Suprapubic skin (tissue), 4 donors: ENCODE results near the gene TCF21. TPM values are rescaled to one million over a fixed set of nuclear protein-coding genes. Genes with fewer than 3 reads are reported as not detected.

Experiments
- DNase-seq, 2 donors: peaks; one replicate each; pipeline ENCODE4 v3.0.0-alpha.2; 2019; ENCODE audit warnings: low spot score in 2 of 2
- H3K27ac ChIP-seq: fragments of 200-600 bp; sonication (generic); one replicate; pipeline ENCODE4 v1.5.1; 2019
- H3K27me3 ChIP-seq: fragments of 200-600 bp; sonication (generic); one replicate; pipeline ENCODE4 v1.5.1; 2019
- H3K36me3 ChIP-seq: fragments of 200-600 bp; sonication (generic); one replicate; pipeline ENCODE4 v1.5.1; 2019
- H3K4me1 ChIP-seq: fragments of 200-600 bp; sonication (generic); one replicate; pipeline ENCODE4 v1.5.1; 2019
- H3K4me3 ChIP-seq: fragments of 200-600 bp; sonication (generic); one replicate; pipeline ENCODE4 v1.5.1; 2019; ENCODE audit warnings: mild to moderate bottlenecking
- H3K9me3 ChIP-seq: fragments of 200-600 bp; sonication (generic); one replicate; pipeline ENCODE4 v1.5.1; 2019
- EP300 ChIP-seq: sonication (generic); formaldehyde crosslinking; IDR thresholded peaks from one replicate; pipeline ENCODE4 v1.6.1; 2017; ENCODE audit warnings: antibody characterized with exemption
- POLR2A ChIP-seq, 2 donors: fragments of 450-650 bp; IDR thresholded peaks; one replicate each; pipeline ENCODE4 v1.6.1; 2017; ENCODE audit warnings: antibody characterized with exemption in 2 of 2, mild to moderate bottlenecking in 2 of 2, moderate library complexity in 2 of 2
- POLR2AphosphoS5 ChIP-seq, 3 donors: sonication (generic); formaldehyde crosslinking; IDR thresholded peaks; one replicate each; pipeline ENCODE4 v1.6.1; 2017; ENCODE audit warnings: antibody characterized with exemption in 3 of 3
- WGBS: methylation state at CpG from one replicate; pipeline ENCODE4 v1.1.5; 2018; 5-methylcytosine and 5-hydroxymethylcytosine counted together
- total RNA-seq, 4 donors: library from RNA; depleted of rRNA; stranded (reverse); fragments of >200 nt; gene quantifications; one replicate each; pipeline ENCODE4 v1.1.0, GENCODE V29; 2016
- TF ChIP-seq, protein P1 (sequence below), 2 donors: fragments of 200-600 bp in 1 of 2; fragments of 450-650 bp in 1 of 2; sonication (generic) in 1 of 2; IDR thresholded peaks; one replicate each; pipeline ENCODE4 v1.5.1; 2016 to 2019; ENCODE audit warnings: antibody characterized with exemption in 2 of 2, mild to moderate bottlenecking in 1 of 2, moderate library complexity in 1 of 2

The TCF21 gene
- total RNA-seq, 4 donors from 2014 or later, result not detected

DNA sequence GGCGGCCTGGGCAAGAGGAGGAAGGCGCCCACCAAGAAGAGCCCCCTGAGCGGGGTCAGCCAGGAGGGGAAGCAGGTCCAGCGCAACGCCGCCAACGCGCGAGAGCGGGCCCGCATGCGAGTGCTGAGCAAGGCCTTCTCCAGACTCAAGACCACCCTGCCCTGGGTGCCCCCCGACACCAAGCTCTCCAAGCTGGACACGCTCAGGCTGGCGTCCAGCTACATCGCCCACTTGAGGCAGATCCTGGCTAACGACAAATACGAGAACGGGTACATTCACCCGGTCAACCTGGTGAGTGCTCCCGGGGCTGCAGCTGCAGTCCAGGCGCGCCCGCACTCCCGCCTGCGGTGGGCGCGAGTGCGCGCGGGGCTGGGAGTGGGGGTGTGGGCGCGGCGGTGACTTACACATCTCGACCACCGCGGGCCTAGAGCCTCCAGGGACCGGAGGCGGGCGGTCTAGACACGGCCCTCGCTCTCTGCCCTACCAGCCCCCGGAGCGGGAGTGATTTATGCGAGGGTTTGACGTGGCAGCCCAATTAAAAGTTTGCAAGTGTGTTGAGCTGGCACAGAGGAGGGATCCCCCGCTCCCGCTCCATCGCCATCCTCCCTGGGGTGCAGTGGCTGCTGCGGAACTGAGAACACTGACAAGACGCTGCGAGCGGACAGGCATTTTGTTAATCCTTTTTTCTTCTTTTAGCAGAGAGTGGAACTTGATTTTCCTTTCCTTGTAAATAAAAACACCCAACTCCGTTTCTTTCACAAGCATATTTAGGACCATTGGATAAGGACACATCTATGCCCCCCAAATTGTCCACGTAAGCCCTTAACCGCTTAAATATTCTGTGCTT is 867 bp downstream of the TCF21 start:
- peaks cover 29% of the 10 kb centered on the region for H3K4me1 ChIP-seq
- TF ChIP-seq POLR2AphosphoS5 (IDR thresholded peaks at IDR 0.05) (no peak), EP300 (no peak), POLR2A (IDR thresholded peaks at IDR 0.05) (no peak)
- TF ChIP-seq, protein P1, sequence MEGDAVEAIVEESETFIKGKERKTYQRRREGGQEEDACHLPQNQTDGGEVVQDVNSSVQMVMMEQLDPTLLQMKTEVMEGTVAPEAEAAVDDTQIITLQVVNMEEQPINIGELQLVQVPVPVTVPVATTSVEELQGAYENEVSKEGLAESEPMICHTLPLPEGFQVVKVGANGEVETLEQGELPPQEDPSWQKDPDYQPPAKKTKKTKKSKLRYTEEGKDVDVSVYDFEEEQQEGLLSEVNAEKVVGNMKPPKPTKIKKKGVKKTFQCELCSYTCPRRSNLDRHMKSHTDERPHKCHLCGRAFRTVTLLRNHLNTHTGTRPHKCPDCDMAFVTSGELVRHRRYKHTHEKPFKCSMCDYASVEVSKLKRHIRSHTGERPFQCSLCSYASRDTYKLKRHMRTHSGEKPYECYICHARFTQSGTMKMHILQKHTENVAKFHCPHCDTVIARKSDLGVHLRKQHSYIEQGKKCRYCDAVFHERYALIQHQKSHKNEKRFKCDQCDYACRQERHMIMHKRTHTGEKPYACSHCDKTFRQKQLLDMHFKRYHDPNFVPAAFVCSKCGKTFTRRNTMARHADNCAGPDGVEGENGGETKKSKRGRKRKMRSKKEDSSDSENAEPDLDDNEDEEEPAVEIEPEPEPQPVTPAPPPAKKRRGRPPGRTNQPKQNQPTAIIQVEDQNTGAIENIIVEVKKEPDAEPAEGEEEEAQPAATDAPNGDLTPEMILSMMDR (IDR thresholded peaks at IDR 0.05), result no peak
- WGBS, result 11% methylated on average over 54 of the region's 56 CpGs
- H3K27me3 ChIP-seq, result peaks cover 92% of the 10 kb centered on the region
- H3K27ac ChIP-seq, result no peak overlapping the region
- no peaks in the 10 kb centered on the region for H3K36me3 ChIP-seq
- no peaks in the 10 kb centered on the region for H3K9me3 ChIP-seq
- DNase-seq, result no peak
- peak overlapping the region; percentile 15 for H3K4me3 ChIP-seq

DNA sequence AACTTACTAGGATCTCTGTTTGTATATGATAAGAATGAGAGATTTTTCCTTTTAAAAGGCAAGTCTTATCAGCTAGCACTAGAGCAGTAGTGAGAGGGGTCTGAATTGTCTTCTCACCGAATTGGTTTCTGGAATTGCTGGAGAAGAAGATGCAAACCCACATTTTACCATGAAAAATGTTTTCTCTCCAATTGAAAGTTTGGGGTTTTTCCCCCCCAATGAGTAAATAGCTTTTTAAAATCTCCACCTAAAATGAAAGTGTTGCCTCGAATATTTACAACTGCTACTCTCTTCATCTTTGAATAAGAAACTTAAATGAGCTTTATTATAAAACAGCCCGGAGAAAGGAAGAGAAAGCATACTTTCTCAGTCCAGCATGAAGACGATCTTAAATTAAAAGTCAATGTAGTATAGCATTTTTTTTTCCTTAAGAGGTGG is 1.8 kb downstream of the TCF21 start:
- peaks cover 92% of the 10 kb centered on the region for H3K27me3 ChIP-seq
- H3K4me3 ChIP-seq, result peak overlapping the region; percentile 47
- 7% methylated on average over 4 of the region's 4 CpGs for WGBS
- DNase-seq, result no peak
- peaks cover 33% of the 10 kb centered on the region for H3K4me1 ChIP-seq
- H3K27ac ChIP-seq, result no peak overlapping the region
- H3K36me3 ChIP-seq, result no peaks in the 10 kb centered on the region
- TF ChIP-seq POLR2AphosphoS5 (IDR thresholded peaks at IDR 0.05) (no peak), EP300 (no peak), POLR2A (IDR thresholded peaks at IDR 0.05) (no peak)
- TF ChIP-seq, protein P1 (IDR thresholded peaks at IDR 0.05), result no peak
- no peaks in the 10 kb centered on the region for H3K9me3 ChIP-seq

DNA sequence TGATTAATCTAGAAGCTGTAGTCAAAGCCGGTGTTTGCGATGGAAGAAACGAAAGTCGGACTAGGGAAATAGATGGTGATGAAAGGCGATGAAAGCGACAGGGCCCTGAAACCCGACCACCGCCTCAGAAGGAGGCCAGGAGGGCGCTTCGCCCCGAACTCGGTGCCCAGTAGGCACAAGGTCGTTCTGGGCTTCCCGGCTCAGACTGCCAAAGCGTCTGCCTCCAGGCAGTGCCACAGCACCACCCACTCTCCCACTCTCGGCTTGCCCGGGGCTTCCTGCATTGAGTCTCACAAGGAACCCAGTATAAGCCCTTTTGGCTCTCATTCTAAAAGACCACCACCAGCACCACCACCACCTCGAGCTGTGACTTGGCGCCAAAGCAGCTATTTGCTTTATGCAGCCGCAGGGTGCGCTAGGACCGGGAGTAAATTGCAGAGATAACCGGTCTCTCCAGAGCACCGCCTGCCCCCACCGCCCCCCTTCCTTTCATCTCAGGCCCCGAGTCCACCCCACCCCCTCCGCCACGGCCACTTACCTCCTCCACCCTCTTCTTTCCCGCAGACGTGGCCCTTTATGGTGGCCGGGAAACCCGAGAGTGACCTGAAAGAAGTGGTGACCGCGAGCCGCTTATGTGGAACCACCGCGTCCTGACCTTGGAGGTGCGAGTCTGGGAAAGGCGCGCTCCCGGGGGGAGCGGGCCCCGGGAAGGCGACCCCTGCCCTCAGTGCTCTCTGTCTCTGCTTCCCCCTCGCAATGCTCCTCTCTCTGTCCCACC is 2.4 kb downstream of the TCF21 start:
- Histone ChIP-seq H3K4me1 (peaks cover 38% of the 10 kb centered on the region), H3K36me3 (no peaks in the 10 kb centered on the region), H3K4me3 (peak overlapping the region; percentile 47), H3K27me3 (peaks cover 94% of the 10 kb centered on the region), H3K9me3 (no peaks in the 10 kb centered on the region), H3K27ac (no peak overlapping the region)
- peak in 1 of 2 donors; percentile 62 for DNase-seq
- TF ChIP-seq, protein P1 (IDR thresholded peaks at IDR 0.05), result no peak
- TF ChIP-seq POLR2A (IDR thresholded peaks at IDR 0.05) (no peak), EP300 (no peak), POLR2AphosphoS5 (IDR thresholded peaks at IDR 0.05) (no peak)
- 4% methylated on average over 44 of the region's 45 CpGs for WGBS

DNA sequence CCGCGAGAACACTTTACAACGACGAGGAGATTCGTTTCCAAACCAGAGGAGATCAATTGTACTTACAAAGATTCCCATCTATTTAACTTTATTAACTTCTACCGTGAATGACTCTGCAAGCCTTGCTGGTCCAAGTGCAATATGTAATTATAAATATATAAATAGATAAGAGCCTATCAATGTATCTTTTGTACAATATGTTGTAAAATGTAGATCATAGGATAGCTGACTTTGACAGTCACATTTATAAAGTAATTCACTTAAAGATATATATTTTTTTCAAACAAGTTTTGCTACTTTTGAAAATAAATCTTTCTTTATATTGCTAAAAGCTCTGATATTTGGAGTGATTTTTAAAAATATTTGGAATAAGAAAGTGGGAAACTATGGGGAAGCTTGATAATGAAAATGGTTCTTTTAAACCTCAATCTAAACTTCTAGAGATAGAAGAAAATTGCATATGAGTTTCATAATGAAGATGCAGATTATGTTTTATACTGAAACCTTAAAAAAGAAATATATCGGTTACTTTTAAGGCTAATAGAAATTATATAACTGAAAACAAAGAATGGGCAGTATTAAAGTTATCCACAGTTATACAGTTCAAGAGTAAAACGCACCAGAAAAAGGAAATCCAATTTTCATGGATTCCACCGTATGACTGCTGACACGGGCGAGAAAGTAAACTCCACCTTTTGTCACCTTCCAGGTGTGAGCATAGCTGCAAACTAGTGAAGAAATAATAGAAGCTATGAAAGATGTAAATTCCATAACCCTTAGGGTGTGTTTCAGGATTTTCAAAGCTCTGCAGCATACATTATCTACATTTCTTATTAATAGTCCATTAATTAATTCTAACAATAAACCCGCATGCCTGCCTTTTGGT is 3.3 kb downstream of the TCF21 start:
- Histone ChIP-seq H3K9me3 (no peaks in the 10 kb centered on the region), H3K27ac (no peak overlapping the region), H3K36me3 (no peaks in the 10 kb centered on the region), H3K27me3 (peaks cover 98% of the 10 kb centered on the region), H3K4me3 (peak overlapping the region; percentile 47), H3K4me1 (peaks cover 38% of the 10 kb centered on the region)
- DNase-seq, result no peak
- WGBS, result 19% methylated on average over 12 of the region's 12 CpGs
- TF ChIP-seq, protein P1 (IDR thresholded peaks at IDR 0.05), result no peak
- no peak for TF ChIP-seq POLR2A (IDR thresholded peaks at IDR 0.05)
- no peak for TF ChIP-seq EP300
- no peak for TF ChIP-seq POLR2AphosphoS5 (IDR thresholded peaks at IDR 0.05)
